Skeletal muscle satellite cell (primary cell): ENCODE measurements around the gene ZFTA.

ENCODE experiments used
- H3K27me3 ChIP-seq: 2 replicates; pipeline ENCODE4 v1.7.0; 2013; ENCODE audit warnings: low read length; ENCODE audit not compliant: control insufficient read depth, insufficient read depth
- H3K36me3 ChIP-seq: 2 replicates; pipeline ENCODE4 v1.7.0; 2013; ENCODE audit warnings: mild to moderate bottlenecking, control low read depth, low read length; ENCODE audit not compliant: insufficient read depth
- H3K4me1 ChIP-seq: 2 replicates; pipeline ENCODE4 v1.7.0; 2013; ENCODE audit warnings: low read length; ENCODE audit not compliant: control insufficient read depth, insufficient read depth
- H3K4me2 ChIP-seq: 2 replicates; pipeline ENCODE4 v1.7.0; 2013; ENCODE audit warnings: mild to moderate bottlenecking, low read length
- H3K4me3 ChIP-seq: 2 replicates; pipeline ENCODE4 v1.7.0; 2013; ENCODE audit warnings: low read length
- H3K9ac ChIP-seq: 2 replicates; pipeline ENCODE4 v1.7.0; 2013; ENCODE audit warnings: mild to moderate bottlenecking, low read depth, low read length, moderate library complexity
- H3K9me3 ChIP-seq: replicated peaks from 2 replicates; pipeline ENCODE4 v1.7.0; 2013; ENCODE audit warnings: mild to moderate bottlenecking, control low read depth, low read length

The ZFTA gene

GRCh38 chr11:63763496-63764339 is 4.9 kb downstream of the ZFTA start:
- Histone ChIP-seq H3K4me2 (no peak overlapping the region), H3K9me3 (no peaks in the 10 kb centered on the region), H3K36me3 (peaks cover 23% of the 10 kb centered on the region), H3K27me3 (no peaks in the 10 kb centered on the region), H3K4me3 (no peak overlapping the region), H3K9ac (no peak overlapping the region), H3K4me1 (peaks cover 25% of the 10 kb centered on the region)

- H3K9ac ChIP-seq: peak overlapping the region; percentile 26
- peaks cover 25% of the 10 kb centered on the region for H3K4me1 ChIP-seq
- no peaks in the 10 kb centered on the region for H3K9me3 ChIP-seq
- peak overlapping the region; percentile 45 for H3K4me2 ChIP-seq
- H3K27me3 ChIP-seq: no peaks in the 10 kb centered on the region
- peaks cover 23% of the 10 kb centered on the region for H3K36me3 ChIP-seq
- no peak overlapping the region for H3K4me3 ChIP-seq
Observed at GRCh38 chr11:63762654-63763495, 5.7 kb downstream of the ZFTA start.

- H3K4me3 ChIP-seq: no peak overlapping the region
- peaks cover 24% of the 10 kb centered on the region for H3K36me3 ChIP-seq
Observed at GRCh38 chr11:63761931-63762653, 6.5 kb downstream of the ZFTA start.

GRCh38 chr11:63761188-63761587 is 7.4 kb downstream of the ZFTA start:
- Histone ChIP-seq H3K9ac (no peak overlapping the region), H3K4me1 (peaks cover 13% of the 10 kb centered on the region), H3K4me3 (no peak overlapping the region), H3K36me3 (peaks cover 27% of the 10 kb centered on the region), H3K27me3 (no peaks in the 10 kb centered on the region), H3K4me2 (no peak overlapping the region), H3K9me3 (no peaks in the 10 kb centered on the region)

More at GRCh38 chr11:63761931-63762653, 6.5 kb downstream of the ZFTA start:
- Histone ChIP-seq H3K4me1 (peaks cover 22% of the 10 kb centered on the region), H3K9ac (no peak overlapping the region), H3K27me3 (no peaks in the 10 kb centered on the region), H3K4me2 (peak overlapping the region; percentile 45), H3K9me3 (no peaks in the 10 kb centered on the region)

GRCh38 chr11:63760487-63761079 is 8.0 kb downstream of the ZFTA start:
- Histone ChIP-seq H3K36me3 (peaks cover 27% of the 10 kb centered on the region), H3K9ac (no peak overlapping the region), H3K4me2 (no peak overlapping the region), H3K4me3 (no peak overlapping the region), H3K9me3 (no peaks in the 10 kb centered on the region), H3K27me3 (no peaks in the 10 kb centered on the region), H3K4me1 (peaks cover 12% of the 10 kb centered on the region)

GRCh38 chr11:63756919-63757761 is 11.4 kb downstream of the ZFTA start:
- H3K9ac ChIP-seq: no peak overlapping the region
- H3K4me2 ChIP-seq: no peak overlapping the region
- peaks cover 37% of the 10 kb centered on the region for H3K36me3 ChIP-seq
- no peaks in the 10 kb centered on the region for H3K27me3 ChIP-seq
- no peak overlapping the region for H3K4me3 ChIP-seq
- no peaks in the 10 kb centered on the region for H3K4me1 ChIP-seq
- H3K9me3 ChIP-seq: no peaks in the 10 kb centered on the region

GRCh38 chr11:63749624-63750023 is 19.0 kb downstream of the ZFTA start:
- no peak overlapping the region for H3K4me2 ChIP-seq
- peaks cover 27% of the 10 kb centered on the region for H3K36me3 ChIP-seq
- no peaks in the 10 kb centered on the region for H3K9me3 ChIP-seq
- H3K4me3 ChIP-seq: no peak overlapping the region
- H3K27me3 ChIP-seq: no peaks in the 10 kb centered on the region
- H3K9ac ChIP-seq: no peak overlapping the region
- H3K4me1 ChIP-seq: no peaks in the 10 kb centered on the region

GRCh38 chr11:63747011-63747410 is 21.6 kb downstream of the ZFTA start:
- Histone ChIP-seq H3K4me2 (no peak overlapping the region), H3K9me3 (no peaks in the 10 kb centered on the region), H3K36me3 (peaks cover 10% of the 10 kb centered on the region), H3K9ac (no peak overlapping the region), H3K4me1 (no peaks in the 10 kb centered on the region), H3K27me3 (no peaks in the 10 kb centered on the region), H3K4me3 (no peak overlapping the region)

- Histone ChIP-seq H3K36me3 (peaks cover 3% of the 10 kb centered on the region), H3K9ac (no peak overlapping the region), H3K4me3 (no peak overlapping the region), H3K4me2 (no peak overlapping the region), H3K27me3 (no peaks in the 10 kb centered on the region), H3K4me1 (no peaks in the 10 kb centered on the region), H3K9me3 (no peaks in the 10 kb centered on the region)
Observed at GRCh38 chr11:63745304-63746170, 23.0 kb downstream of the ZFTA start.
